ENCODE results near the gene MTCH2.
A peak's percentile ranks its signal among the peaks of the same experiment; 100 is the strongest.

Gene MTCH2

GRCh38 chr11:47589118-47589517 lies 53.2 kb downstream of the MTCH2 start:
- DNase-seq = no peak

DNA sequence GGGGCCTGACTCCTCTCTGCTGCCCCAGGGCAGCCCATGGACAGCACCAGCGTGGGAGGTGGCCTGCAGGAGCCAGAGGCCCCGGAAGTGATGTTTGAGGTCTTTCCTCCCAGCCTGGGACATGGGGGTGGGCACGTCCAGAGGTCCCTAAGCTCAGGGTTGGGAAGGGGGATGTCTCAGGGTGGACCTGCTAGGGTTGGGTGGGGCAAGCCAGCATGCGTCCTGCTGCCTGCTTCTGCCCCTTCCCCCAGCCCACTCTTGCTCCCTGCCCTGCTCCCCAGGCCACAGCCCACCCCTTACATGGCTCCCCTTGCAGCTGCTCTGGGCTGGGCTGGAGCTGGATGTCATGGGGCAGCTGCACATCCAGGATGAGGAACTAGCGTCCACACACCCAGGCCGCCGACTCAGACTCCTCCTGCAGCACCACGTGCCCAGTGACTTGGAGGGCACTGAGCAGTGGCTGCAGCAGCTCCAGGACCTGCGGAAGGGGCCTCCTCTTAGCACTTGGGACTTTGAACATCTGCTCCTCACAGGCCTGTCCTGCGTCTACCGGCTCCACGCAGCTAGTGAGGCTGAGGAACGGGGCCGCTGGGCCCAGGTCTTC lies 54.5 kb downstream of the MTCH2 start:
- DNase-seq = peak; percentile 89

DNA sequence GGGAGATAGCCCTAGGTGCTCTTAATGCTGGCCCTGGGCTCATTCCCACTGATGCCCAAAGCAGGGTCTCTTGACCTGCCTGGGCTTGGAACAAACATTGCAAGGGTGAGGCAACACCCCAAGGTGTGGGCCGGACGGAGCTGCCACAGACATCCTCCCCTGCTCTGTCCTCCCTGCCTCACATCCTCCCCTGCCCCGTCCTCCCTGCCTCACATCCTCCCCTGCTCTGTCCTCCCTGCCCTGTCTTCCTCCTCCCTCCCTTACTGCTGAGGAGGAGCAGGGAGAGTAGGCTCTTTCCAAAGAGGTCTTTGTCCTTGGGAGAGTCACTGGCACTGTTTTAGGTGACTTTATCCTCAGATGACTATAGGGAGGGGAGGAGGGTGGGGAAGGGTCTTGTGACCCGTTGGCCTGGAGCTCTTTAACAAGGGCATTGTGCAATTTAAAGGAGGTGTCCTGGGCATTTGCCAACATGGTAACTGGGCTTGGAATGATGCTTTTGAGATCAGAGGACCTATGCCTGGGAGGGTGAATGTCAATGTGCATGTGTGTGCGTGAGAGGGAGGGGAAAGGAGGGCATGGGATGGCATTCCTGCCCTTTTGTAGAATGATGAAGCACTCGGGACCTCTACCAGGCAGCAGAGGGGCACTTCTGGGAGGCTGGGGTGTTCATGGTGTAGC lies 55.2 kb downstream of the MTCH2 start:
- peak; percentile 26 for DNase-seq

GRCh38 chr11:47586098-47586855 lies 56.1 kb downstream of the MTCH2 start, which contains the start of gene FAM180B:
Gene FAM180B, plus strand, starts transcription at chr11:47586678. Its CDS starts 91 bp downstream, at chr11:47586769.
- no peak for DNase-seq

DNA sequence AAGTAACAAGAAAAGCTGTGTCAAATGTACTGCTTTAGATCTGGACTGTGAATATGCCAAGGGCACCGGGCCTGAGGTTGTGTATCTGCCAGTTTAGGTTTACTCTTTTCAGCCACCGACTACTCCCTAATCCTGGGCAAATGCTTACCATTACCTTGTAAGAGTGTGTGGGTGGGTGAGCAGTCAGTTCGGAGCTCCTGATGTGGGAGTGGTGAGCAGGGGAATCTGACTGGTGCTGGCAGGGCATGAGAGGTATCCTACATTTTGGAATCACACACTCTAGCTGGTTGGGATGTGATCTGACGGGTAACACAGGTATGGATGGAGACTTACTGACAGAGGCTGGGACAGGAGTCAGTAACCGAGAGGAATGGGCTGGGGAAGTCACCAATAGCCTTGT lies 58.5 kb downstream of the MTCH2 start:
- no peak for DNase-seq

- peak; percentile 83 for DNase-seq
These were observed 63.5 kb downstream of the MTCH2 start, which contains the start of the genes KBTBD4 and NDUFS3 for GRCh38 chr11:47578524-47579494. Gene KBTBD4, minus strand, starts transcription at chr11:47578970. Its CDS starts 19 bp downstream, at chr11:47578951. Gene NDUFS3, plus strand, starts transcription at chr11:47579074. Its CDS starts 18 bp downstream, at chr11:47579092.

- DNase-seq = no peak
These were observed 64.8 kb downstream of the MTCH2 start for GRCh38 chr11:47577460-47578041.

DNA sequence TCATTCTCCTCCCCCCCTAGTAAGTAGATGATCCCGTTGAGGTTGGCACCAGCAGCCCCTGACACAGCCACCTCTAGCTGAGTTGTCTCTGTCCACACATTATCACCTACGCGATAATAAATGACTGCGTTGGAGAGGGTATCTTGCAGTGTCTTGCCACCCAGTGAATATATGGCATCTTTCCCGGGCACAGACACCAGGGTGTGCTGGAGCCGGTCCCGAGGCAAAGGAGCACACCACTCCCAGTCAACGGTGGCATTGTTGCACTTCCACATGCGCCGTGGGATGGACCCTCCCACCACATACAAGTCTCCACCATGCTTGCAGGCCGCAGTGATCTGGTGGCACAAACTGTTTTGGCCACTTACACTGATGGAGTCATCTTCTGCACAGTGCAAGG lies 69.0 kb downstream of the MTCH2 start:
- DNase-seq = no peak

GRCh38 chr11:47572715-47573255 lies 69.6 kb downstream of the MTCH2 start:
- DNase-seq = no peak

- no peak for DNase-seq
These were observed 70.5 kb downstream of the MTCH2 start for GRCh38 chr11:47571895-47572294.

DNA sequence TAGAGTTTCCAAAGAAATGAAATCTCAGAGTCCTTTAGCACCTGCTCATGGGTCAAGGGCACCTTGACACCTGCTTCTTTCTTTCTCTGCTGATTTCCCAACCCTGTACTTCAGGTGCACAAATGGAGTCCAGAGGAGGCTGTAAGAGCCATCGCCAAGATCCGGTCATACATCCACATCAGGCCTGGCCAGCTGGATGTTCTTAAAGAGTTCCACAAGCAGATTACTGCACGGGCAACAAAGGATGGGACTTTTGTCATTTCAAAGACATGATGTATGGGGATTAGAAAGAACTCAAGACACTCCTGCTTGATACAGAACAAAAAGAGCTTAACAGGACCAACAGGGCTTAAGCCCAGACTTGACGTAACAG lies 71.0 kb downstream of the MTCH2 start:
- DNase-seq = no peak

DNA sequence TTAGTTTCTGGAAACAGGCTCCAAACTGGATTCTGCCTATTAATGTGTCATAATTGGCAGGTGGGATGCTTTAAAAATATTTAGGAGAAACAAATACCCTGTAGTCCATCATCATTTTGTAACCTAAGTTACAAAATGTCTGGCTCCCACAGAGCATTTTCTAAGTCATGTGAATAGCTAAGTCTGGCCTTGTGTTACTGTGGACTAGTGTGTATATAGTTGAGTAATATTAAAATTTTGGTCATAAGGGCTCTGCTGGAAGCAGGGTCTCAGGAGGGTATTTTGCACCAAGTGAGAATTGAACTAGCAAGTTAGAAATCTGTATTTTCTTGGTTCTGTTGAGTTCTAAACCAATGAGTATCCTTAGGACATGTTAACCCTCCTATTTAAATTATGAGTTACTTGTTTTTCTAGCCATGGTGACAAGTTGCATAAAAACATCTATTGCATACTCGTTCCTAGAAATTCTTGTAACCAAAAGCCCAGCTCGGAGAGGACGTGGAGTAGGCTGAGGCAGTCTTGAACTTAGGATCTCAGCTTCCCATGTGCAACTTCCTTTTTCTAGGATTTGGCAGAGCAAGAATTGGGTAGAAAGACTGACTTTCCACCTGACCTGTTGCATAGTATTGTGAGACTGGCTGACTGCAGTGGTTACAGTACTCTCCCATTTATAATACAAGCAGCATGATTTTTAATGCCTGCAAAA lies 71.6 kb downstream of the MTCH2 start:
- peak; percentile 84 for DNase-seq

GRCh38 chr11:47569646-47570045 lies 72.7 kb downstream of the MTCH2 start:
- DNase-seq = no peak

Measured in inflammatory macrophage treated with lipopolysaccharide for 4 hours (primary cell).